Measurements from ENCODE around the gene STX18. TPM values are rescaled to one million over a fixed set of nuclear protein-coding genes. Genes with fewer than 3 reads are reported as not detected.

The STX18 gene
- total and polyA plus RNA-seq, 2 of the 13 experiments (the other 11 are each of a cell fraction or from before 2014, with no cell fraction given): 23.9 to 37.1 TPM

GRCh38 chr4:4521136-4521535 is 20.7 kb downstream of the STX18 start:
- WGBS (ENCODE audit: low lambda C conversion rate): 94% methylated on average over 3 of the region's 3 CpGs
- CTCF ChIA-PET (ENCODE audit: low intra/inter-chr PET ratio, low total read pairs): no interaction called here
- H3K36me3 ChIP-seq (replicated peaks in 1 of 2; ENCODE audit: control insufficient read depth in 1 of 2, insufficient read depth in 2 of 2, low read length in 2 of 2): peaks cover 0 to 4% of the 10 kb centered on the region in 2 experiments; a peak in 2 of 5 replicates
- no peak for FAIRE-seq
- peaks cover 41% of the 10 kb centered on the region for H3K4me1 ChIP-seq (ENCODE audit: insufficient read depth, low read length)
- POLR2A ChIA-PET: no interaction called here
- in situ Hi-C loops (cut with HindIII; ENCODE audit: extremely low pct_ligation_motif_present, low pct_unique_long_range_greater_than_20kb) (no loop called here), intact Hi-C loops (cut with micrococcal nuclease; ENCODE audit: unreplicated experiment) (loop anchor here (2.0 kb wide), 1 partner anchor 20 kb away; no protein-coding TSS in a partner anchor)
- DNase-seq (ENCODE audit: low spot score): no peak
- H3K79me2 ChIP-seq (ENCODE audit: insufficient read depth, low read length): peaks cover 40% of the 10 kb centered on the region
- no peak overlapping the region for H2AFZ ChIP-seq (ENCODE audit: low read length)
- H3K27me3 ChIP-seq (ENCODE audit: control insufficient read depth in 1 of 2, insufficient read depth in 2 of 2, low read length in 2 of 2): no peaks in the 10 kb centered on the region
- ATAC-seq: no peak
- no peak overlapping the region for H3K9ac ChIP-seq (ENCODE audit: insufficient read depth, low read depth, low read length)
- H3K27ac ChIP-seq (ENCODE audit: extremely low read length, insufficient read depth, low read length): no peak overlapping the region
- H3K4me3 ChIP-seq (replicated peaks in 1 of 3; ENCODE audit: insufficient read depth in 1 of 3, low read depth in 2 of 3, low read length in 3 of 3): no peak overlapping the region
- no peaks in the 10 kb centered on the region for H3K9me3 ChIP-seq (ENCODE audit: low read length)
- TF ChIP-seq MEF2D (CRISPR knock-in tag; IDR thresholded peaks at IDR 0.05) (no peak), JDP2 (CRISPR knock-in tag; IDR thresholded peaks at IDR 0.05; ENCODE audit: borderline replicate concordance) (no peak), U2AF2 (IDR thresholded peaks at IDR 0.05; ENCODE audit: low read depth, low read length) (no peak), NFE2L1 (CRISPR knock-in tag; IDR thresholded peaks at IDR 0.05; ENCODE audit: borderline replicate concordance) (no peak), ZNF260 (CRISPR knock-in tag; IDR thresholded peaks at IDR 0.05; ENCODE audit: borderline replicate concordance, low read depth) (no peak), CEBPG (CRISPR knock-in tag; IDR thresholded peaks at IDR 0.05) (no peak), ZNF550 (CRISPR knock-in tag; IDR thresholded peaks at IDR 0.05; ENCODE audit: borderline replicate concordance) (no peak), RNF2 (conservative IDR thresholded peaks at IDR 0.05; ENCODE audit: low read depth) (no peak)
- TF ChIP-seq, protein P1, sequence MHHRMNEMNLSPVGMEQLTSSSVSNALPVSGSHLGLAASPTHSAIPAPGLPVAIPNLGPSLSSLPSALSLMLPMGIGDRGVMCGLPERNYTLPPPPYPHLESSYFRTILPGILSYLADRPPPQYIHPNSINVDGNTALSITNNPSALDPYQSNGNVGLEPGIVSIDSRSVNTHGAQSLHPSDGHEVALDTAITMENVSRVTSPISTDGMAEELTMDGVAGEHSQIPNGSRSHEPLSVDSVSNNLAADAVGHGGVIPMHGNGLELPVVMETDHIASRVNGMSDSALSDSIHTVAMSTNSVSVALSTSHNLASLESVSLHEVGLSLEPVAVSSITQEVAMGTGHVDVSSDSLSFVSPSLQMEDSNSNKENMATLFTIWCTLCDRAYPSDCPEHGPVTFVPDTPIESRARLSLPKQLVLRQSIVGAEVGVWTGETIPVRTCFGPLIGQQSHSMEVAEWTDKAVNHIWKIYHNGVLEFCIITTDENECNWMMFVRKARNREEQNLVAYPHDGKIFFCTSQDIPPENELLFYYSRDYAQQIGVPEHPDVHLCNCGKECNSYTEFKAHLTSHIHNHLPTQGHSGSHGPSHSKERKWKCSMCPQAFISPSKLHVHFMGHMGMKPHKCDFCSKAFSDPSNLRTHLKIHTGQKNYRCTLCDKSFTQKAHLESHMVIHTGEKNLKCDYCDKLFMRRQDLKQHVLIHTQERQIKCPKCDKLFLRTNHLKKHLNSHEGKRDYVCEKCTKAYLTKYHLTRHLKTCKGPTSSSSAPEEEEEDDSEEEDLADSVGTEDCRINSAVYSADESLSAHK (CRISPR knock-in tag; IDR thresholded peaks at IDR 0.05; ENCODE audit: borderline replicate concordance): no peak
- TF ChIP-seq, protein P2, sequence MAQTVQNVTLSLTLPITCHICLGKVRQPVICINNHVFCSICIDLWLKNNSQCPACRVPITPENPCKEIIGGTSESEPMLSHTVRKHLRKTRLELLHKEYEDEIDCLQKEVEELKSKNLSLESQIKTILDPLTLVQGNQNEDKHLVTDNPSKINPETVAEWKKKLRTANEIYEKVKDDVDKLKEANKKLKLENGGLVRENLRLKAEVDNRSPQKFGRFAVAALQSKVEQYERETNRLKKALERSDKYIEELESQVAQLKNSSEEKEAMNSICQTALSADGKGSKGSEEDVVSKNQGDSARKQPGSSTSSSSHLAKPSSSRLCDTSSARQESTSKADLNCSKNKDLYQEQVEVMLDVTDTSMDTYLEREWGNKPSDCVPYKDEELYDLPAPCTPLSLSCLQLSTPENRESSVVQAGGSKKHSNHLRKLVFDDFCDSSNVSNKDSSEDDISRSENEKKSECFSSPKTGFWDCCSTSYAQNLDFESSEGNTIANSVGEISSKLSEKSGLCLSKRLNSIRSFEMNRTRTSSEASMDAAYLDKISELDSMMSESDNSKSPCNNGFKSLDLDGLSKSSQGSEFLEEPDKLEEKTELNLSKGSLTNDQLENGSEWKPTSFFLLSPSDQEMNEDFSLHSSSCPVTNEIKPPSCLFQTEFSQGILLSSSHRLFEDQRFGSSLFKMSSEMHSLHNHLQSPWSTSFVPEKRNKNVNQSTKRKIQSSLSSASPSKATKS (CRISPR knock-in tag; IDR thresholded peaks at IDR 0.05): no peak
- TF ChIP-seq, protein P3, sequence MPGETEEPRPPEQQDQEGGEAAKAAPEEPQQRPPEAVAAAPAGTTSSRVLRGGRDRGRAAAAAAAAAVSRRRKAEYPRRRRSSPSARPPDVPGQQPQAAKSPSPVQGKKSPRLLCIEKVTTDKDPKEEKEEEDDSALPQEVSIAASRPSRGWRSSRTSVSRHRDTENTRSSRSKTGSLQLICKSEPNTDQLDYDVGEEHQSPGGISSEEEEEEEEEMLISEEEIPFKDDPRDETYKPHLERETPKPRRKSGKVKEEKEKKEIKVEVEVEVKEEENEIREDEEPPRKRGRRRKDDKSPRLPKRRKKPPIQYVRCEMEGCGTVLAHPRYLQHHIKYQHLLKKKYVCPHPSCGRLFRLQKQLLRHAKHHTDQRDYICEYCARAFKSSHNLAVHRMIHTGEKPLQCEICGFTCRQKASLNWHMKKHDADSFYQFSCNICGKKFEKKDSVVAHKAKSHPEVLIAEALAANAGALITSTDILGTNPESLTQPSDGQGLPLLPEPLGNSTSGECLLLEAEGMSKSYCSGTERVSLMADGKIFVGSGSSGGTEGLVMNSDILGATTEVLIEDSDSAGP (CRISPR knock-in tag; IDR thresholded peaks at IDR 0.05; ENCODE audit: borderline replicate concordance): no peak
- TF ChIP-seq, protein P4, sequence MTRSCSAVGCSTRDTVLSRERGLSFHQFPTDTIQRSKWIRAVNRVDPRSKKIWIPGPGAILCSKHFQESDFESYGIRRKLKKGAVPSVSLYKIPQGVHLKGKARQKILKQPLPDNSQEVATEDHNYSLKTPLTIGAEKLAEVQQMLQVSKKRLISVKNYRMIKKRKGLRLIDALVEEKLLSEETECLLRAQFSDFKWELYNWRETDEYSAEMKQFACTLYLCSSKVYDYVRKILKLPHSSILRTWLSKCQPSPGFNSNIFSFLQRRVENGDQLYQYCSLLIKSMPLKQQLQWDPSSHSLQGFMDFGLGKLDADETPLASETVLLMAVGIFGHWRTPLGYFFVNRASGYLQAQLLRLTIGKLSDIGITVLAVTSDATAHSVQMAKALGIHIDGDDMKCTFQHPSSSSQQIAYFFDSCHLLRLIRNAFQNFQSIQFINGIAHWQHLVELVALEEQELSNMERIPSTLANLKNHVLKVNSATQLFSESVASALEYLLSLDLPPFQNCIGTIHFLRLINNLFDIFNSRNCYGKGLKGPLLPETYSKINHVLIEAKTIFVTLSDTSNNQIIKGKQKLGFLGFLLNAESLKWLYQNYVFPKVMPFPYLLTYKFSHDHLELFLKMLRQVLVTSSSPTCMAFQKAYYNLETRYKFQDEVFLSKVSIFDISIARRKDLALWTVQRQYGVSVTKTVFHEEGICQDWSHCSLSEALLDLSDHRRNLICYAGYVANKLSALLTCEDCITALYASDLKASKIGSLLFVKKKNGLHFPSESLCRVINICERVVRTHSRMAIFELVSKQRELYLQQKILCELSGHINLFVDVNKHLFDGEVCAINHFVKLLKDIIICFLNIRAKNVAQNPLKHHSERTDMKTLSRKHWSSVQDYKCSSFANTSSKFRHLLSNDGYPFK (CRISPR knock-in tag; IDR thresholded peaks at IDR 0.05; ENCODE audit: borderline replicate concordance): no peak
- TF ChIP-seq, protein P5, sequence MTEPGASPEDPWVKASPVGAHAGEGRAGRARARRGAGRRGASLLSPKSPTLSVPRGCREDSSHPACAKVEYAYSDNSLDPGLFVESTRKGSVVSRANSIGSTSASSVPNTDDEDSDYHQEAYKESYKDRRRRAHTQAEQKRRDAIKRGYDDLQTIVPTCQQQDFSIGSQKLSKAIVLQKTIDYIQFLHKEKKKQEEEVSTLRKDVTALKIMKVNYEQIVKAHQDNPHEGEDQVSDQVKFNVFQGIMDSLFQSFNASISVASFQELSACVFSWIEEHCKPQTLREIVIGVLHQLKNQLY (CRISPR knock-in tag; IDR thresholded peaks at IDR 0.05): no peak
- no peaks in the 10 kb centered on the region for H4K20me1 ChIP-seq (ENCODE audit: insufficient read depth, low read length)
- H3K4me2 ChIP-seq (ENCODE audit: low read depth, low read length): no peak overlapping the region
- no TSS peak for BruUV-seq (replicated peaks)

Data from HepG2 (cell line).